Amniotic stem cell (primary cell): Measurements from ENCODE around the gene BPTF.
A peak's percentile ranks its signal among the peaks of the same experiment; 100 is the strongest.
"Not testable (repeated sequence)": the region's sequence is repeated elsewhere in the genome, so short reads cannot be mapped to it uniquely, and the experiment has no call there.

ENCODE experiments used
- DNase-seq: peaks from one replicate; lab custom pipeline; 2025; lab: John Stamatoyannopoulos, UW

Gene BPTF

GRCh38 chr17:67824735-67825626 lies at the start of gene BPTF:
Gene BPTF, plus strand, starts transcription at chr17:67825503. Its CDS starts 222 bp downstream, at chr17:67825725.
- peak; percentile 87 for DNase-seq

GRCh38 chr17:67779098-67779672 lies 46.1 kb upstream of the BPTF start:
- DNase-seq, result no peak

- DNase-seq, result no peak
Measured at GRCh38 chr17:67784364-67785121, 40.8 kb upstream of the BPTF start.

GRCh38 chr17:67785122-67785477 lies 40.2 kb upstream of the BPTF start:
- no peak for DNase-seq

GRCh38 chr17:67785504-67785903 lies 39.8 kb upstream of the BPTF start:
- DNase-seq, result no peak

- peak; percentile 20 for DNase-seq
Measured at GRCh38 chr17:67800495-67800928, 24.8 kb upstream of the BPTF start.

- no peak for DNase-seq
Measured at GRCh38 chr17:67801626-67802175, 23.6 kb upstream of the BPTF start.

- no peak for DNase-seq
Measured at GRCh38 chr17:67810464-67810863, 14.8 kb upstream of the BPTF start.

GRCh38 chr17:67812380-67812779 lies 12.9 kb upstream of the BPTF start:
- not testable (repeated sequence) for DNase-seq

GRCh38 chr17:67813803-67814180 lies 11.5 kb upstream of the BPTF start:
- DNase-seq, result no peak

- no peak for DNase-seq
Measured at GRCh38 chr17:67818110-67819002, 6.9 kb upstream of the BPTF start.

- DNase-seq, result no peak
Measured at GRCh38 chr17:67819722-67820121, 5.6 kb upstream of the BPTF start.

GRCh38 chr17:67821871-67822367 lies 3.4 kb upstream of the BPTF start:
- no peak for DNase-seq

GRCh38 chr17:67825627-67826601 lies 611 bp downstream of the BPTF start:
- not testable (repeated sequence) for DNase-seq

- DNase-seq, result no peak
Measured at GRCh38 chr17:67829331-67829730, 4.0 kb downstream of the BPTF start.

GRCh38 chr17:67830440-67830839 lies 5.1 kb downstream of the BPTF start:
- DNase-seq, result no peak

- DNase-seq, result no peak
Measured at GRCh38 chr17:67831268-67831667, 6.0 kb downstream of the BPTF start.

- DNase-seq, result no peak
Measured at GRCh38 chr17:67833134-67833533, 7.8 kb downstream of the BPTF start.

GRCh38 chr17:67833946-67834631 lies 8.8 kb downstream of the BPTF start:
- DNase-seq, result no peak
